HT1080 (cell line): Measurements from ENCODE around the gene ASAP3. TPM values are rescaled to one million over a fixed set of nuclear protein-coding genes. Genes with fewer than 3 reads are reported as not detected.

Source experiments
- DNase-seq: peaks from one replicate; pipeline ENCODE4 v3.0.0-alpha.2; 2015; ENCODE audit warnings: low read depth
- polyA plus RNA-seq, 2 experiments: library from polyadenylated mRNA; depleted of rRNA; stranded (reverse); fragments of >200 nt; gene quantifications; 2 replicates each; pipeline ENCODE4 v1.2.3, GENCODE V29; 2015
- total RNA-seq: library from RNA; depleted of rRNA; stranded (reverse); fragments of >200 nt; shearing (Covaris generic); gene quantifications from 2 replicates; pipeline ENCODE4 v1.2.3, GENCODE V29; 2014; rRNA removed

ASAP3 gene
- 1.7 and 2.2 TPM in 2 replicates for total RNA-seq
- 1.9 TPM in 2 replicates for polyA plus RNA-seq (2015; cell fraction: cytosol; rRNA removed)
- 5.1 and 6.7 TPM in 2 replicates for polyA plus RNA-seq (2015; cell fraction: nucleus; rRNA removed)

GRCh38 chr1:23483321-23484252 is at the start of gene ASAP3:
TSS of gene ASAP3 (minus strand) at chr1:23484179. CDS start at chr1:23484133, 46 bp downstream.
- DNase-seq = no peak

- DNase-seq = no peak
Observed at GRCh38 chr1:23533246-23534023, 49.5 kb upstream of the ASAP3 start.

- DNase-seq = no peak
Observed at GRCh38 chr1:23531562-23532094, 47.6 kb upstream of the ASAP3 start.

GRCh38 chr1:23530747-23531561 is 47.0 kb upstream of the ASAP3 start, which contains the start of gene E2F2:
TSS of gene E2F2 (minus strand) at chr1:23531233. CDS start at chr1:23530793, 440 bp downstream.
- peak; percentile 85 for DNase-seq

GRCh38 chr1:23530087-23530746 is 46.2 kb upstream of the ASAP3 start:
- DNase-seq = no peak

- DNase-seq = no peak
Observed at GRCh38 chr1:23529146-23530086, 45.4 kb upstream of the ASAP3 start.

GRCh38 chr1:23528250-23528978 is 44.4 kb upstream of the ASAP3 start:
- peak; percentile 91 for DNase-seq

- no peak for DNase-seq
Observed at GRCh38 chr1:23527900-23528249, 43.9 kb upstream of the ASAP3 start.

- no peak for DNase-seq
Observed at GRCh38 chr1:23527366-23527765, 43.4 kb upstream of the ASAP3 start.

GRCh38 chr1:23526329-23527041 is 42.5 kb upstream of the ASAP3 start:
- no peak for DNase-seq

- no peak for DNase-seq
Observed at GRCh38 chr1:23525558-23526250, 41.7 kb upstream of the ASAP3 start.

GRCh38 chr1:23524716-23525401 is 40.9 kb upstream of the ASAP3 start:
- DNase-seq = no peak

GRCh38 chr1:23524163-23524562 is 40.2 kb upstream of the ASAP3 start:
- DNase-seq = no peak

- no peak for DNase-seq
Observed at GRCh38 chr1:23522244-23522982, 38.4 kb upstream of the ASAP3 start.

GRCh38 chr1:23521588-23521987 is 37.6 kb upstream of the ASAP3 start:
- no peak for DNase-seq

- no peak for DNase-seq
Observed at GRCh38 chr1:23517581-23517980, 33.6 kb upstream of the ASAP3 start.
